HG03159 (cell line): ENCODE results near the gene KRT27.

Source experiments
- ATAC-seq: cut with Tn5 transposase; IDR thresholded peaks from one replicate; pipeline ENCODE4 v1.9.1; 2021; ENCODE audit warnings: mild to moderate bottlenecking, moderate library complexity; ENCODE audit not compliant: unreplicated experiment

Gene KRT27

DNA sequence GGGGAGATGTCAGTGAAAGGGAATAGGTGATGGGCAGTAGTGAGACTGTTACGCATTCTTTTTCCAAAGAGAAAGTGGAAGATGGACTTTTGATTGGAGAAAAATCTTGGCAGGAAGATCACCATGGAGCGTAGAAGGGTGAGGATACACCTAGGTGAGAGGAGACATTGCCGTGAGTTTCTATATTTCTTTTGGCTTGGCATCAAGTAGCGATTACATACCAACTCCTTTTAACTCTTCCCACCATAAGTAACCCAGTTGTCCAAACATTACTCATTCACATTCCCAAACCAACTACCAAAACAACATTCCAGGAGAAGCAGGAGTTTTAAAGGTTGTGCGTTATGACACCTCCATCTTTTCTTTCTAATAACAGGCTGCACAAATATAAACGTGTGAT is 28.1 kb upstream of the KRT27 start:
- ATAC-seq = no peak

GRCh38 chr17:40809721-40810421 is 27.5 kb upstream of the KRT27 start:
- ATAC-seq = no peak

GRCh38 chr17:40806131-40806530 is 23.8 kb upstream of the KRT27 start:
- ATAC-seq = no peak

- no peak for ATAC-seq
These were observed 21.3 kb upstream of the KRT27 start for GRCh38 chr17:40803617-40804082.

DNA sequence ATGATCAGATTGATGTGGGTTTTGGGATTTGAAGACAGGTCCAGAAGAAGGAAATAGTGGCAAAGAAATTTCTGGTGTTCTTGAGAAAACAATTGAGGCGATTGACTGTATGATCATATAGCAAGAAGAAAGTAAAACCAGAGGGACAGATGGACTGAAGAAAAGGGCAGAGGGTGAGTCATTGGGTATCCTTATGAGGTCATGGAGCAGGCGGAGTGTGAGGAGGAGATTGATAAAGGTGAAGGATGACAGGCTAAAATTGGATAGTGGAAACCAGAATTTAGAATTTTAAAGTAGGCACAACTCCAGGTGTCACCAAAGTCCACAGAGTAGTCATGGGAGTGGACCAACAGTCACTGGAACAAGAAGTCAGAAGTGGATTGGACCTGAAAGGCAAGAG is 18.8 kb upstream of the KRT27 start:
- ATAC-seq = no peak

GRCh38 chr17:40800381-40800780 is 18.0 kb upstream of the KRT27 start:
- ATAC-seq = no peak

- no peak for ATAC-seq
These were observed 17.5 kb upstream of the KRT27 start, which contains the start of gene KRT28 for GRCh38 chr17:40799859-40800258. KRT28 (minus strand) TSS chr17:40799959; CDS start chr17:40799893, 66 bp downstream.

DNA sequence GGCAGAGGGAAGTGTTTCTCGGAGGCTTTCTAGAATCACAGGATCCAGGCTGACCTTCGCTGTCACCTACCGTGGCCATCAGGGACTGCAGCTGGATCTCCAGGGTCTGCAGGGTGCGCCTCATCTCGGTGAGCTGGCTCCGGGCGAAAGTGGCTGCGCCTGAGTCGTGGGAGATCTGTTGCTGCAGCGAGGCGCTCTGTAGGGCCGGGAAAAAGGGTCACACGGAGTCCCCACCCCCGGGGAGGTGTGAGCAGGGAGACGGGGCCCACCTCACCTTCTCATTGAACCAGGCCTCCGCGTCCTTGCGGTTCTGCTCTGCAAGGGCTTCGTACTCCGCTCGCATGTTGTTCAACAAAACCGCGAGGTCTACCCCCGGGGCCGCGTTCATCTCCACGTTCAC is 14.5 kb upstream of the KRT27 start:
- ATAC-seq = no peak

DNA sequence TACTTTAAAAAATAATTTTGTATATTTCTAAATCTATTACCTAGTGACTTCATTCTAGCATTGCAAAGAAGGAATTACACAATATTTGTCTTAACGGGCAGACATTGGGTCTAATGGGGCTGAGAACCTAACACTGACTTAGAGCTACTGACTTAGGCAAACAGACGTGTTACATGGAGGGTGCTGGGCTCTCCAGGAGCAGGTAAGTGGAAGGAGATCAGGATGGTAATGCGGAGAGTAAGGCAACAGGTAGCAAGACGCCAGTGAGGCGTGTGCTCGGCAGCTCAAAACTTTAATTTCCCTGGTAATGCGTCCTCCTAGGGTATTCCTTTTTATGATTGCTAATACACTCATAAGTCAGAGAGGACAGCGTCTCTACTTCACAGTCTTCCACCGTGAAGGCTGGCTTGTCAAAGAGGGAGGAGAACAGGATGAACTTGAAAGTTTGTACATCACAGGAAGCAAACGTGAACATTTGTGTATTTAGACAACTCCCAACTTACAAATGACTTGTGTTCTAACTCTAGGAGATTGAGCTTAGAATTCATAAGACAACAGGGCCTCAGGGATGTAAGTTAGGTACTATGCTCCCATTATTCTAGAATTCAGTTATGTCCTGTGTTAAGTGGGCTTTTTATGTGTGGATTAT is 12.8 kb upstream of the KRT27 start:
- ATAC-seq = no peak

DNA sequence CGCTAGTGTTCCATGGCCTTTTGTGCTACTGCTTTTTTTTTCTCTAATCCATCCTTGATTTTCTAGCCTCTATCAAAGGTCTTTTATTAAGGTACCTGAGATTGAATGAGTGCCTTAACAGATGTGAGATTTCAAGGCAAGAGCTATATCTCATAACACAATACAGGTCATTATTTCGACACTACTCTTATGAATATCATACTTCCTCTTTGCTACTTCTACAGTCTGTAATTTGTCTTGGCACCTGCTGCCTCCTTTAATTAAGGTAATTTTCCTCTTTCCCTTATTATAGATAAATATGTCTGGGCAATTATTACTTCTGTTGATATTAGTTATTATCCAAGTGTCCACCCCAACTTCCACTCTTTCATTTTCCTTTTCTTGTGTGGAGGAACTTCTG is 12.1 kb upstream of the KRT27 start:
- ATAC-seq = no peak

DNA sequence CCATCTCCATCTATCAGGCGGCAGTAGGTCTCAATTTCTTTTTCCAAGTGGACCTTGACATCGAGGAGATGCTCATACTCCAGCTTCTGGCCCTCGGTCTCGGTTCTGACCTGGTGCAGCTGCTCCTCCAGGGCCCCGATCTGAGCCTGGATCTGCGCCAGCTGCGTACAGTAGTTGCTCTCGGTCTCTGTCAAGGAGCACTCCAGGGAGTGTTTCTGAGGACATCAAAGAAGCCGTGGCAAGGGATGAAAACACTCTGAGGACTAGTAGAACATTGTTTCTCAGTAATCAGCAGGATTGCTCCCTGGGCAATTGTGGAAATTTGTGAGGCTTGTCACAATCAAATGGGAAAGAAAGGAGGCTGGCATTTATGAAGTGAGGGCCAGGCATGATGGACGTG is 11.5 kb upstream of the KRT27 start:
- no peak for ATAC-seq

DNA sequence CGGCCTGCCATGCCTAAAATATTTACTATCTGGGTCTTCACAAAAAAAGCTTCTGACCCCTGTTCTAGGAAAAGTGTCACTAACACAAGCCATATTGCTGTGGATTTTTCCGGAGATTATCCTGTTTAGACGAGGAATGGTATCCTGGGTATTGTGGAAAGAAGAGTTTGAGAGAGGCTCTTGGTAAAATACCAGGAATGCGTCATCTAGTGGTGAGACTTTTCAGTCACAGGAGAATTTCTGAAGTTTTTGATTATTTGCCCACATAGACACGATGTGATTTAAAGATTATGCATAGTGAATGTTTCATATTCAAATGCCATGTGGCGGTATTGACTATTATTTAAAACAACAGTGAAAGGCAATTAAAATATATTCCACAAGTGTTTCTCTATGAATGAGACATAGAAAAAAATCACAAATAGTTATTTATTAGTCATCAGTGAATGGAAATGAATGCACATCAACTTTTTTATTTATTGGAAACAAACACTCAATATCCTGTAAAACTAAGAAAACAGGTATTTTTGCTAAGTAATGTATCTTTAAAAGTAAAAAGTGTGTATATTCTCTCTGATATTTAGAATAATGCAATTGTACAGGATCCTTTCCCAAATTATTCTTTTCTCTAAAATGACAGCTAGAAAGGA is 9.6 kb upstream of the KRT27 start:
- no peak for ATAC-seq

GRCh38 chr17:40791111-40791510 is 8.8 kb upstream of the KRT27 start:
- no peak for ATAC-seq

DNA sequence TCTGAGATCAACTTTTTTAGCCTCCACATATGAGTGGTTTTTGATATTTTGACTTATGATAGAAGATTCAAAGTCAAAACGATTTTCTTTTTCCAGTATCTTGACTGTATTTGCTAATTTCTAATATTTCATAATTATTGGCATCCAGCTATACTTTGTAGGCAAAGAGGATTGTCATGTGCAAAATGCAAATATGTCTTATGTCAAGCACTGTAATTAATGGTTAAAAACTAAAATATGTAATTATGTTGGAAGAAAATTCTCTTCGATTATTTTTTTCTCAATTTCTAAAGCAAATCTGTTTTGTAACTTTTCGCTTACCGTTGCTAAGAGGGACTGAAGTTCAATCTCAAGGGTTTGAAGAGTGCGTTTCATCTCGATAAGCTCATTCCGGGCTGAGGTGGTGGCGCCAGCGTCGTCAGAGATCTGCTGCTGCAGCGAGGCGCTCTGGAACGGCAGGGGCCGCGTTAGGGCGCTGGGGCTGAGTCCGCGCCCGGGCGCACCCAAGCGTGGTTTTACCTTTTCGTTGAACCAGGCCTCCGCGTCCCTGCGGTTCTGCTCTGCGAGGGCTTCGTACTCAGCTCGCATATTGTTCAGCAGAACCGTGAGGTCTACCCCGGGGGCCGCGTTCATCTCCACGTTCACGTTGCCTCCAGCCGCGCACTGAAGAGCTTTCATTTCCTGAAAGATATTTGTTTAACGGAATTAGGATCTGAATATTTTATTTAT is 3.0 kb downstream of the KRT27 start:
- ATAC-seq = no peak

DNA sequence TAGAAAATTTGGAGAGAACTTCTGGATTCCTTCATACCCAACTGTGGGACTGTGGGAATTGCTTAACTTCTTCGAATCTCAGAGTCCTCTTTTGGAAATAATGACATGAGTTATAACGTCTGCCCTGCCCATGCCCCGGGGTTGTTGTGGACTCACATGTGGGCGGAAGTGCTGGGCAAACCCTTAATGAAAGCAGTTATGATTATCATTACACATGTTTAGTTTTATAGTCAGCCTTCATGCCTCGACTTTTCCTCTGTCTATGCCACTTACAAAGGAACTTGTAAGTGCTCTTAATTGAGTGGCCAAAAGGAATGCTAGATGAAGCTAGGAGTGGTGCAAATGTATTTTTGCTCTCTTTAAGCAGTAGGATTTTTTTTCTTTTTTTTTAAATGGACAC is 3.9 kb downstream of the KRT27 start:
- ATAC-seq = no peak

- ATAC-seq = no peak
These were observed 4.4 kb downstream of the KRT27 start for GRCh38 chr17:40777971-40778370.

DNA sequence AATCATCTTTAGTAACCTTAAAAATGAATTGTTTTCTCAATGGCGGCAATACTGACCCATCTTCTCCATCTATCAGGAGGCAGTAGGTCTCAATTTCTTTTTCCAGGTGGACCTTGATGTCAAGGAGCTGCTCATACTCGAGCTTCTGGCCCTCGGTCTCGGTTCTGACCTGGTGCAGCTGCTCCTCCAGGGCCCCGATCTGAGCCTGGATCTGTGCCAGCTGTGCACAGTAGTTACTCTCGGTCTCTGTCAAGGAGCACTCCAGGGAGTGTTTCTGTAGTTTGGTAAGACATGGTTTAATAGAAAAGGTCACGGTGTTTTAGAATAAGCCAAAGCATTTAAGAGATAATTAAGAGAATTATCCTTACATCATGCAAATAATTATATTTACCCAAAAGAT is 4.9 kb downstream of the KRT27 start:
- ATAC-seq = no peak

- no peak for ATAC-seq
These were observed 6.4 kb downstream of the KRT27 start for GRCh38 chr17:40775945-40776344.

GRCh38 chr17:40772101-40772500 is 10.2 kb downstream of the KRT27 start, which contains the start of gene KRT26:
KRT26 (minus strand) TSS chr17:40772201; CDS start chr17:40772113, 88 bp downstream.
- no peak for ATAC-seq

DNA sequence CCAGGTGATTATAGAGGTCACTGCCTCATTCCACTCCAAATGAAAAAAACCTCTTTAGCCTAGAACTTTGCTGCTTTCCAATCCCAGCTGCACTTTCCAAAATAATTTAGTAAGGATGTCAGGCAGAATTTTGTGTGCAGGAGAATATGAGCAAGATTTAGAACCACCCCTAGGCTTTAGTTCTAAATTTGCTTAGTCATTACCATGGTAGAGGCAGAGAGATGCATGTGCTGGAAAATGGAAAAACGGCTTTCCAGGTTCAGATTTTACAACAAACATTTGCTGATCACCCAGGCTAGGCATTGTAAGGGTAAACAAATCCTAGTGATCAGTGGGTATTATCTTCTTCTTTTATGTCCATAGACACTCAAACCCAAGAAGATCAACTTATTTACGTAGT is 16.7 kb downstream of the KRT27 start:
- no peak for ATAC-seq

GRCh38 chr17:40763752-40764151 is 18.6 kb downstream of the KRT27 start:
- ATAC-seq = no peak
